Measurements from ENCODE around the gene RHBG. TPM values are rescaled to one million over a fixed set of nuclear protein-coding genes. Genes with fewer than 3 reads are reported as not detected.

RHBG gene
- total RNA-seq, 3 donors from 2014 or later, result not detected

GRCh38 chr1:156406251-156406650 lies 37.2 kb downstream of the RHBG start:
- DNase-seq (no peak), ATAC-seq (no peak)
- intact Hi-C loops (cut with DNase I, micrococcal nuclease), result no loop called here
- H3K36me3 ChIP-seq (ENCODE audit: low read depth), result no peaks in the 10 kb centered on the region
- no peak for TF ChIP-seq CTCF (IDR thresholded peaks at IDR 0.05)
- H3K4me1 ChIP-seq (ENCODE audit: low read depth), result no peaks in the 10 kb centered on the region
- no peaks in the 10 kb centered on the region for H3K9me3 ChIP-seq
- no peak overlapping the region for H3K4me3 ChIP-seq

GRCh38 chr1:156407344-156407743 lies 38.3 kb downstream of the RHBG start:
- Histone ChIP-seq H3K4me1 (ENCODE audit: low read depth) (no peaks in the 10 kb centered on the region), H3K36me3 (ENCODE audit: low read depth) (no peaks in the 10 kb centered on the region), H3K9me3 (no peaks in the 10 kb centered on the region), H3K4me3 (no peak overlapping the region)
- no peak for TF ChIP-seq CTCF (IDR thresholded peaks at IDR 0.05)
- intact Hi-C loops (cut with DNase I, micrococcal nuclease), result no loop called here
- DNase-seq (no peak), ATAC-seq (no peak)

- DNase-seq, result no peak
- Histone ChIP-seq H3K4me3 (no peak overlapping the region), H3K4me1 (ENCODE audit: low read depth) (no peaks in the 10 kb centered on the region), H3K9me3 (no peaks in the 10 kb centered on the region), H3K36me3 (ENCODE audit: low read depth) (no peaks in the 10 kb centered on the region)
- ATAC-seq, result no peak
- no peak for TF ChIP-seq CTCF (IDR thresholded peaks at IDR 0.05)
- intact Hi-C loops (cut with DNase I, micrococcal nuclease), result no loop called here
Measured at GRCh38 chr1:156407760-156408159, 38.7 kb downstream of the RHBG start.

- intact Hi-C loops (cut with DNase I, micrococcal nuclease), result no loop called here
- Histone ChIP-seq H3K4me3 (no peak overlapping the region), H3K36me3 (ENCODE audit: low read depth) (no peaks in the 10 kb centered on the region), H3K4me1 (ENCODE audit: low read depth) (no peaks in the 10 kb centered on the region), H3K9me3 (no peaks in the 10 kb centered on the region)
- ATAC-seq (no peak), DNase-seq (no peak)
- no peak for TF ChIP-seq CTCF (IDR thresholded peaks at IDR 0.05)
Measured at GRCh38 chr1:156409439-156409838, 40.4 kb downstream of the RHBG start.

- DNase-seq, result no peak
- no peak overlapping the region for H3K4me3 ChIP-seq
- H3K4me1 ChIP-seq (ENCODE audit: low read depth), result no peaks in the 10 kb centered on the region
- no peak for TF ChIP-seq CTCF (IDR thresholded peaks at IDR 0.05)
- intact Hi-C loops (cut with DNase I, micrococcal nuclease), result no loop called here
- H3K36me3 ChIP-seq (ENCODE audit: low read depth), result no peaks in the 10 kb centered on the region
- ATAC-seq, result no peak
- no peaks in the 10 kb centered on the region for H3K9me3 ChIP-seq
Measured at GRCh38 chr1:156410238-156410637, 41.2 kb downstream of the RHBG start.

GRCh38 chr1:156410740-156411139 lies 41.7 kb downstream of the RHBG start:
- H3K9me3 ChIP-seq, result no peaks in the 10 kb centered on the region
- no peak overlapping the region for H3K4me3 ChIP-seq
- TF ChIP-seq CTCF (IDR thresholded peaks at IDR 0.05), result no peak
- DNase-seq, result no peak
- no peak for ATAC-seq
- H3K4me1 ChIP-seq (ENCODE audit: low read depth), result no peaks in the 10 kb centered on the region
- intact Hi-C loops (cut with DNase I, micrococcal nuclease), result no loop called here
- no peaks in the 10 kb centered on the region for H3K36me3 ChIP-seq (ENCODE audit: low read depth)
